ENCODE measurements around the gene TBC1D1.

TBC1D1 gene

GRCh38 chr4:38030023-38030422 lies 139.1 kb downstream of the TBC1D1 start:
- H3K79me2 ChIP-seq (ENCODE audit: low read length): no peaks in the 10 kb centered on the region
- no peak overlapping the region for H2AFZ ChIP-seq (ENCODE audit: low read length)
- no peaks in the 10 kb centered on the region for H3K4me1 ChIP-seq (ENCODE audit: low read length)
- TF ChIP-seq EZH2 (optimal IDR thresholded peaks at IDR 0.05; ENCODE audit: low read depth, low read length) (no peak), EZH2phosphoT487 (IDR thresholded peaks at IDR 0.05; ENCODE audit: low read length) (no peak)
- no peak for DNase-seq
- no peaks in the 10 kb centered on the region for H3K9me2 ChIP-seq (replicated peaks; ENCODE audit: insufficient read depth, low read length)
- H3K4me3 ChIP-seq (ENCODE audit: low read length): no peak overlapping the region
- H3F3A ChIP-seq (ENCODE audit: insufficient read depth, low read length): no peaks in the 10 kb centered on the region
- H3K27ac ChIP-seq (ENCODE audit: low read length): no peak overlapping the region
- no peak overlapping the region for H3K9ac ChIP-seq (ENCODE audit: low read length)
- H4K20me1 ChIP-seq (ENCODE audit: insufficient read depth, low read length): no peaks in the 10 kb centered on the region
- H3K27me3 ChIP-seq (replicated peaks; ENCODE audit: insufficient read depth, low read length): no peaks in the 10 kb centered on the region
- no peaks in the 10 kb centered on the region for H3K36me3 ChIP-seq (replicated peaks; ENCODE audit: insufficient read depth, low read length)
- no peaks in the 10 kb centered on the region for H3K9me3 ChIP-seq (replicated peaks; ENCODE audit: insufficient read depth, low read length)
- no peak overlapping the region for H3K4me2 ChIP-seq (ENCODE audit: low read depth, low read length)

GRCh38 chr4:38034986-38035882 lies 144.3 kb downstream of the TBC1D1 start:
- DNase-seq: peak; percentile 73
- H3F3A ChIP-seq (ENCODE audit: insufficient read depth, low read length): no peaks in the 10 kb centered on the region
- no peak overlapping the region for H3K4me2 ChIP-seq (ENCODE audit: low read depth, low read length)
- H3K79me2 ChIP-seq (ENCODE audit: low read length): no peaks in the 10 kb centered on the region
- H3K27me3 ChIP-seq (replicated peaks; ENCODE audit: insufficient read depth, low read length): no peaks in the 10 kb centered on the region
- TF ChIP-seq CTCF (IDR thresholded peaks at IDR 0.05; ENCODE audit: low read length): peak; percentile 73
- TF ChIP-seq EZH2 (optimal IDR thresholded peaks at IDR 0.05; ENCODE audit: low read depth, low read length): no peak
- no peak overlapping the region for H2AFZ ChIP-seq (ENCODE audit: low read length)
- no peaks in the 10 kb centered on the region for H3K4me1 ChIP-seq (ENCODE audit: low read length)
- no peaks in the 10 kb centered on the region for H3K9me3 ChIP-seq (replicated peaks; ENCODE audit: insufficient read depth, low read length)
- no peaks in the 10 kb centered on the region for H3K36me3 ChIP-seq (replicated peaks; ENCODE audit: insufficient read depth, low read length)
- H3K4me3 ChIP-seq (ENCODE audit: low read length): no peak overlapping the region
- H3K9ac ChIP-seq (ENCODE audit: low read length): no peak overlapping the region
- no peak overlapping the region for H3K27ac ChIP-seq (ENCODE audit: low read length)
- H3K9me2 ChIP-seq (replicated peaks; ENCODE audit: insufficient read depth, low read length): no peaks in the 10 kb centered on the region
- no peaks in the 10 kb centered on the region for H4K20me1 ChIP-seq (ENCODE audit: insufficient read depth, low read length)

- DNase-seq: no peak
- H3K79me2 ChIP-seq (ENCODE audit: low read length): no peaks in the 10 kb centered on the region
- no peak overlapping the region for H3K4me3 ChIP-seq (ENCODE audit: low read length)
- no peaks in the 10 kb centered on the region for H3K27me3 ChIP-seq (replicated peaks; ENCODE audit: insufficient read depth, low read length)
- H2AFZ ChIP-seq (ENCODE audit: low read length): no peak overlapping the region
- no peaks in the 10 kb centered on the region for H3K9me2 ChIP-seq (replicated peaks; ENCODE audit: insufficient read depth, low read length)
- H3K4me1 ChIP-seq (ENCODE audit: low read length): no peaks in the 10 kb centered on the region
- TF ChIP-seq EZH2 (optimal IDR thresholded peaks at IDR 0.05; ENCODE audit: low read depth, low read length): no peak
- no peak for TF ChIP-seq EZH2phosphoT487 (IDR thresholded peaks at IDR 0.05; ENCODE audit: low read length)
- TF ChIP-seq CTCF (IDR thresholded peaks at IDR 0.05; ENCODE audit: low read length): no peak
- no peak overlapping the region for H3K9ac ChIP-seq (ENCODE audit: low read length)
- no peaks in the 10 kb centered on the region for H3F3A ChIP-seq (ENCODE audit: insufficient read depth, low read length)
- H3K27ac ChIP-seq (ENCODE audit: low read length): no peak overlapping the region
- no peak overlapping the region for H3K4me2 ChIP-seq (ENCODE audit: low read depth, low read length)
- no peaks in the 10 kb centered on the region for H3K9me3 ChIP-seq (replicated peaks; ENCODE audit: insufficient read depth, low read length)
- no peaks in the 10 kb centered on the region for H3K36me3 ChIP-seq (replicated peaks; ENCODE audit: insufficient read depth, low read length)
- no peaks in the 10 kb centered on the region for H4K20me1 ChIP-seq (ENCODE audit: insufficient read depth, low read length)
These were observed 145.7 kb downstream of the TBC1D1 start for GRCh38 chr4:38036548-38036947.

- H3K36me3 ChIP-seq (replicated peaks; ENCODE audit: insufficient read depth, low read length): no peaks in the 10 kb centered on the region
- no peak overlapping the region for H2AFZ ChIP-seq (ENCODE audit: low read length)
- no peaks in the 10 kb centered on the region for H3K79me2 ChIP-seq (ENCODE audit: low read length)
- DNase-seq: no peak
- H3F3A ChIP-seq (ENCODE audit: insufficient read depth, low read length): no peaks in the 10 kb centered on the region
- no peak overlapping the region for H3K27ac ChIP-seq (ENCODE audit: low read length)
- H4K20me1 ChIP-seq (ENCODE audit: insufficient read depth, low read length): no peaks in the 10 kb centered on the region
- no peaks in the 10 kb centered on the region for H3K27me3 ChIP-seq (replicated peaks; ENCODE audit: insufficient read depth, low read length)
- no peak for TF ChIP-seq EZH2phosphoT487 (IDR thresholded peaks at IDR 0.05; ENCODE audit: low read length)
- no peak for TF ChIP-seq CTCF (IDR thresholded peaks at IDR 0.05; ENCODE audit: low read length)
- no peak for TF ChIP-seq EZH2 (optimal IDR thresholded peaks at IDR 0.05; ENCODE audit: low read depth, low read length)
- H3K4me3 ChIP-seq (ENCODE audit: low read length): no peak overlapping the region
- H3K4me2 ChIP-seq (ENCODE audit: low read depth, low read length): no peak overlapping the region
- H3K4me1 ChIP-seq (ENCODE audit: low read length): no peaks in the 10 kb centered on the region
- H3K9ac ChIP-seq (ENCODE audit: low read length): no peak overlapping the region
- no peaks in the 10 kb centered on the region for H3K9me2 ChIP-seq (replicated peaks; ENCODE audit: insufficient read depth, low read length)
- H3K9me3 ChIP-seq (replicated peaks; ENCODE audit: insufficient read depth, low read length): no peaks in the 10 kb centered on the region
These were observed 146.7 kb downstream of the TBC1D1 start for GRCh38 chr4:38037612-38038011.

All from MM.1S (cell line).